Endothelial cell of umbilical vein (primary cell): ENCODE results near the gene SGTA.

Experiments used
- CTCF ChIP-seq, 2 donors: IDR thresholded peaks; 1 replicate in 1 of 2; 2 replicates in 1 of 2; pipeline ENCODE4 v1.5.1; 2011; ENCODE audit warnings: low read length in 2 of 2, mild to moderate bottlenecking in 2 of 2, moderate library complexity in 2 of 2, control low read depth in 1 of 2, inconsistent platforms in 1 of 2, low read depth in 1 of 2; ENCODE audit not compliant: insufficient read depth in 1 of 2; ENCODE audit errors: extremely low read depth in 1 of 2
- EZH2 ChIP-seq: IDR thresholded peaks from 2 replicates; pipeline ENCODE4 v1.6.1; 2012; ENCODE audit warnings: borderline replicate concordance, low read depth, mild to moderate bottlenecking, moderate library complexity, low read length, inconsistent platforms; ENCODE audit not compliant: severe bottlenecking
- FOS ChIP-seq: IDR thresholded peaks from 2 replicates; pipeline ENCODE4 v1.6.1; 2011; ENCODE audit warnings: mild to moderate bottlenecking, low read length, moderate library complexity, borderline replicate concordance; ENCODE audit not compliant: insufficient read depth
- JUN ChIP-seq: IDR thresholded peaks from 2 replicates; pipeline ENCODE4 v1.6.1; 2011; ENCODE audit warnings: borderline replicate concordance, low read depth; ENCODE audit not compliant: insufficient read length, insufficient read depth
- MAX ChIP-seq: IDR thresholded peaks from 2 replicates; pipeline ENCODE4 v1.6.1; 2011; ENCODE audit not compliant: insufficient read depth, insufficient read length
- POLR2A ChIP-seq: IDR thresholded peaks from 2 replicates; pipeline ENCODE4 v1.6.1; 2012; ENCODE audit warnings: low read depth, mild to moderate bottlenecking, control low read depth, low read length
- POLR2AphosphoS5 ChIP-seq: IDR thresholded peaks from 2 replicates; pipeline ENCODE4 v1.6.1; 2012; ENCODE audit warnings: low read depth, mild to moderate bottlenecking, control low read depth, low read length, moderate library complexity; ENCODE audit not compliant: insufficient read depth

GRCh38 chr19:2711172-2711874 is 71.8 kb downstream of the SGTA start:
- TF ChIP-seq POLR2A (no peak), CTCF (IDR thresholded peaks at IDR 0.05; ENCODE audit: extremely low read depth in 1 of 2, insufficient read depth in 1 of 2, low read depth in 1 of 2, low read length in 2 of 2) (no peak), POLR2AphosphoS5 (no peak), EZH2 (no peak), MAX (no peak), JUN (no peak), FOS (no peak)
